ENCODE measurements around the gene USP37.

GRCh38 chr2:218566296-218566695 is 1.9 kb downstream of the USP37 start:
- TF ChIP-seq CTCF (IDR thresholded peaks at IDR 0.05; ENCODE audit: low read depth, low read length) (no peak), EZH2phosphoT487 (IDR thresholded peaks at IDR 0.05; ENCODE audit: low read depth) (no peak)
